GM10248 (cell line): ENCODE results near the gene AFP.
"Not testable (repeated sequence)": the region's sequence is repeated elsewhere in the genome, so short reads cannot be mapped to it uniquely, and the experiment has no call there.

Source experiments
- CTCF ChIA-PET: fragments of 300-600 bp; sonication (Branson Sonifier 250); formaldehyde crosslinking; extraction: SDS; loops from one replicate; lab custom pipeline; 2021; ENCODE audit warnings: antibody characterized with exemption; lab: Yijun Ruan, JAX
- POLR2A ChIA-PET: fragments of 350-650 bp; sonication (Branson Sonifier 250); formaldehyde crosslinking; extraction: SDS; loops from one replicate; lab custom pipeline; 2020; ENCODE audit warnings: antibody characterized with exemption; lab: Yijun Ruan, JAX
- DNase-seq: peaks from one replicate; pipeline ENCODE4 v3.0.0; 2012; ENCODE audit errors: extremely low spot score
- CTCF ChIP-seq: IDR thresholded peaks from 2 replicates; pipeline ENCODE4 v1.5.1; 2012; ENCODE audit warnings: mild to moderate bottlenecking, low read depth; ENCODE audit errors: extremely low read depth, missing control alignments, control extremely low read depth

Gene AFP

GRCh38 chr4:73435984-73436383 lies at the start of gene AFP:
Gene AFP, plus strand, starts transcription at chr4:73436221. Its CDS starts 42 bp downstream, at chr4:73436263.
- ChIA-PET POLR2A (no interaction called here), CTCF (no interaction called here)
- TF ChIP-seq CTCF = no peak
- no peak for DNase-seq

- CTCF ChIA-PET = no interaction called here
- DNase-seq = peak; percentile 10
- POLR2A ChIA-PET = no interaction called here
- no peak for TF ChIP-seq CTCF
Observed at GRCh38 chr4:73387552-73387951, 48.5 kb upstream of the AFP start.

- CTCF ChIA-PET = no interaction called here
- TF ChIP-seq CTCF = no peak
- no peak for DNase-seq
- POLR2A ChIA-PET = no interaction called here
Observed at GRCh38 chr4:73388887-73389286, 47.1 kb upstream of the AFP start.

GRCh38 chr4:73389663-73390062 lies 46.4 kb upstream of the AFP start:
- DNase-seq, POLR2A ChIA-PET, CTCF ChIA-PET: not testable (repeated sequence)

- CTCF ChIA-PET = no interaction called here
- DNase-seq = no peak
- no peak for TF ChIP-seq CTCF
- POLR2A ChIA-PET = no interaction called here
Observed at GRCh38 chr4:73391774-73392173, 44.2 kb upstream of the AFP start.

GRCh38 chr4:73392936-73393335 lies 43.1 kb upstream of the AFP start:
- ChIA-PET CTCF (interaction anchor here (0.8 kb wide), 1 partner anchor 11 kb away, joined by 3 read pairs; no protein-coding TSS in a partner anchor), POLR2A (no interaction called here)
- DNase-seq = no peak
- no peak for TF ChIP-seq CTCF

GRCh38 chr4:73396304-73396703 lies 39.7 kb upstream of the AFP start:
- CTCF ChIA-PET = no interaction called here
- no peak for TF ChIP-seq CTCF
- DNase-seq = no peak
- POLR2A ChIA-PET = no interaction called here
